Measurements from ENCODE around the gene POLR1A.

POLR1A gene

DNA sequence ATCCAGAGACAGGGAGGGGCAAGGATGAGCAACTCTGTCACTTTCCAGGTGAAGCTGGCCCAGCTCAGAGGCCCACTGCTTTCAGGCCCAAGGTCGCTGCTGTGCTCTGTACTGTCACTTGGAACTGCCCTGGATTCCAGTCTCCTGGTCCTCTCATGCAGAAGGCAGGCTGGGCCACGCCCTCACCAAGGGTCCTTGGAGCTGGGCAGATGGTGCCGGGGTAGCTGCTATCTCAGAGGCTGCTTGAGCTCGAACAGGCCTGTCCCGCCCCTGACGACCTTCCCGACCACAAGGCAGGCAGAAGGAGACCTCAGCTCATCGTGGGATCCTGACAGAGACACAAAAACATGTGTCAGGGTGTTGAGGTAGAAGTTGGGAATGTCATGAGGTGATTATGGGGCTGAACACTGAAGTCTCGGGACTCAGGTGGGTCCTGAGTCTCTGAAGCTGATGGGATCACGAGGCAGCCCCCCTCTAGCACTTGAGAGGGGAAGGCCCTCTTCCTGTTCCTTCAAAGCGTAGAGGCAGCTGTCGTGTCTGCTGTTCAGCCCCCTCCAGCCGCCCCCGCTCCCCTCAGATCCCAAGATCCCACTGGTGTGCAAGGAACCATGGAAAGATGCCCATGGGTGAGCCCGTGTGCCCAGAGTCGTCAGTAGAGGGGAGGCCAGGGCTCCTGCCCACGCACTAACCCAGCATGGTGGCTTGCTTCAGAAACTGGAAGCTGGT, 78.3 kb downstream of the POLR1A start:
- in situ Hi-C loops (cut with MboI; ENCODE audit: low pct_unique_long_range_greater_than_20kb, low sequenced_read_pairs, unreplicated experiment) = no loop called here
- TF ChIP-seq, protein P1, sequence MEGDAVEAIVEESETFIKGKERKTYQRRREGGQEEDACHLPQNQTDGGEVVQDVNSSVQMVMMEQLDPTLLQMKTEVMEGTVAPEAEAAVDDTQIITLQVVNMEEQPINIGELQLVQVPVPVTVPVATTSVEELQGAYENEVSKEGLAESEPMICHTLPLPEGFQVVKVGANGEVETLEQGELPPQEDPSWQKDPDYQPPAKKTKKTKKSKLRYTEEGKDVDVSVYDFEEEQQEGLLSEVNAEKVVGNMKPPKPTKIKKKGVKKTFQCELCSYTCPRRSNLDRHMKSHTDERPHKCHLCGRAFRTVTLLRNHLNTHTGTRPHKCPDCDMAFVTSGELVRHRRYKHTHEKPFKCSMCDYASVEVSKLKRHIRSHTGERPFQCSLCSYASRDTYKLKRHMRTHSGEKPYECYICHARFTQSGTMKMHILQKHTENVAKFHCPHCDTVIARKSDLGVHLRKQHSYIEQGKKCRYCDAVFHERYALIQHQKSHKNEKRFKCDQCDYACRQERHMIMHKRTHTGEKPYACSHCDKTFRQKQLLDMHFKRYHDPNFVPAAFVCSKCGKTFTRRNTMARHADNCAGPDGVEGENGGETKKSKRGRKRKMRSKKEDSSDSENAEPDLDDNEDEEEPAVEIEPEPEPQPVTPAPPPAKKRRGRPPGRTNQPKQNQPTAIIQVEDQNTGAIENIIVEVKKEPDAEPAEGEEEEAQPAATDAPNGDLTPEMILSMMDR (IDR thresholded peaks at IDR 0.05; ENCODE audit: extremely low read depth, insufficient read depth, missing control alignments) = no peak
- DNase-seq (ENCODE audit: low spot score) = no peak

DNA sequence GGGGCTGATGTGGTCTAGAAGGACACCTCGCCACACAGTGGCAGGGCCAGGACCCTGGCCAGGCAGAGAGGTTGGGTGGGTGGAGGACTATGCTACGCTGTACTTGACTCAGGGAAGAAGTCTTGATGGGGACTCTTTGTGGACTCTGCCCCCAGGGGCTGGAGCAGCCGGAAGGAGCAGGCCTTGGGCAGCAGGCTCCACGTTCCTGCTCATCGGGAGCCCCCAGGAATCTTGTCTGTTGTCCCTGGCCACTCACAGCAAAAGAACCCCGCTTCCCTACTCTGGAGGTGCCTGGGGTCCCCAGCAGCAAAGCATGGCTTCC, 79.0 kb downstream of the POLR1A start:
- DNase-seq (ENCODE audit: low spot score) = no peak
- TF ChIP-seq, protein P1 (IDR thresholded peaks at IDR 0.05; ENCODE audit: extremely low read depth, insufficient read depth, missing control alignments) = no peak
- in situ Hi-C loops (cut with MboI; ENCODE audit: low pct_unique_long_range_greater_than_20kb, low sequenced_read_pairs, unreplicated experiment) = no loop called here

DNA sequence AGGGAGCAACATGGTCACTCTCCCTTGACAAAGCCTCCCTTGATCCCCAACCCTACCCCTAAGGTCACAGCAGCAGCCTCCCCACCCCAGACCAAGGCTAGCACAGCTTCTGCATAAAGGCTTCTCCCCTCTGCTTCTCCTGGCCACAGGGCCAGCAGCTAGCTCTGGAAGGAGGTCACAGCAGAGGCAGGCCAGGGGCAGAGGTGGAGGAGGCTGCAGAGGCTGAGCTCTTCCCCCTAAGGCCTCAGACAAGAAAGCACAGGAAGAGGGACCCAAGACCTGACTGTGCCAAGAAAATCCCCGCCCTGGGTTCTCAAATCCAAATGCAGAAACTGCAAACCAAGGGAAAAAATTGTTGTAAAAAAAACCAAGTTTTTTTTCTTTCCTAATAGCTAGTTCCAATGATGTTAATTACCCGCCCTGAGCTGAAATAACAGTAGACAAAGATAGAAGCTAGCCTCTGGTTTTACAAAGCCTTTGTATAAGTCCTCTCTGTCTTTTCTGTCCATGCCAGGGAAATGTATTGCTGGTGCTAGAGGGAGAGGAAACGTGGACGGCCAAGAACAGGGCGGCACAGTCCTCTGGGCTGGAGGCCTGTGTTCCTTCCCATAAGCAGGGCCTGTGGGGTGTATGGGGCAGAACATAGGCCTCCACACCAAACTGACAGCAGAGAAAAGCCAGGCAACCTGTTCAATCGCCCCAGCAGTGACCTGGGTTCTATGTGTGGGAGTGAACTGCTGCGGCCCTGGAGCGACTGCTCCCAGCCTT, 79.5 kb downstream of the POLR1A start:
- DNase-seq (ENCODE audit: low spot score) = no peak
- TF ChIP-seq, protein P1 (IDR thresholded peaks at IDR 0.05; ENCODE audit: extremely low read depth, insufficient read depth, missing control alignments) = no peak
- in situ Hi-C loops (cut with MboI; ENCODE audit: low pct_unique_long_range_greater_than_20kb, low sequenced_read_pairs, unreplicated experiment) = no loop called here

DNA sequence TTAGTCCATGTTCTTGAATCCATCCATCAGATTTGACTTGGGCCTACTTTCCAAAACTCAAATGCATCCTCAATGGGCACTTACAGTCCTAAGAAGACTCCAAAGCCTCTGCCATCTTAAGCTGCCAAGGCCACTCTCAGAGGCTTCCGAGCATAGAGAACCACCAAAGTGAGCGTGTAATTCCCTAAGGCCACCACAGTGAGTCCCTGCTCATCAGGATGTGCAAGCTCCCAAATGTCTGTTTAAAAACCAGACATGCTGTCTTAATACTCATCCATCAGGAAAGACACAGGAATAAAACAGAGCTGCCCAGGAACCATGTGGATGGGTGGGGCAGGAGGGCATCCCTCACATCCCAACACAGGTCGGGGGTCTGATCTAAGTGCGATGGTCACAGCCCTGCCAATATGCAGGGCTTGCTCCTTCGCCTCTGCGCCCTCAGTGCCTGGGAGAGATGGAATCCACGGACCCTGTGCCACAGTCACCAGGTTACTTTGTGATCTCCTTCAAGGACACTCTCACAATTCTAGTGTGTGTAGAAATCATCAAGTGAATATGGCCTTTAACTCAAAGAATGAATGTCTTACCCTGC, 80.4 kb downstream of the POLR1A start:
- DNase-seq (ENCODE audit: low spot score) = no peak
- TF ChIP-seq, protein P1 (IDR thresholded peaks at IDR 0.05; ENCODE audit: extremely low read depth, insufficient read depth, missing control alignments) = no peak
- in situ Hi-C loops (cut with MboI; ENCODE audit: low pct_unique_long_range_greater_than_20kb, low sequenced_read_pairs, unreplicated experiment) = no loop called here

DNA sequence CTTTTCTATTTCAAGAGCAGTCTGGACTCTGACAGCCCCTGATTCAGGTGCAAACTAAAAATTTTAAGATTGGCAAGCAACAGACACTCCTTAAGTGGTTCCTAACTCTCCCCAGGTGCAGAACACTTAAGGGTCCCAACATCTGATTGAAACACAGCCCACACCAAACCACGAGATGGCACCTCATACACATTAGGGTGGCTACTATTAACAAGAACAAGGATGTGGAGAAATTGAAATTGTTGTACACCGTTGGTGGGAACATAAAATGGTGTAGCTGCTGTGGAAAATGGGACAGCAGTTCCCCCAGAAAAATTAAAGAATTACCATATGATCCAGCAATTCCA, 82.3 kb downstream of the POLR1A start:
- DNase-seq (ENCODE audit: low spot score) = no peak
- in situ Hi-C loops (cut with MboI; ENCODE audit: low pct_unique_long_range_greater_than_20kb, low sequenced_read_pairs, unreplicated experiment) = no loop called here
- TF ChIP-seq, protein P1 (IDR thresholded peaks at IDR 0.05; ENCODE audit: extremely low read depth, insufficient read depth, missing control alignments) = no peak

DNA sequence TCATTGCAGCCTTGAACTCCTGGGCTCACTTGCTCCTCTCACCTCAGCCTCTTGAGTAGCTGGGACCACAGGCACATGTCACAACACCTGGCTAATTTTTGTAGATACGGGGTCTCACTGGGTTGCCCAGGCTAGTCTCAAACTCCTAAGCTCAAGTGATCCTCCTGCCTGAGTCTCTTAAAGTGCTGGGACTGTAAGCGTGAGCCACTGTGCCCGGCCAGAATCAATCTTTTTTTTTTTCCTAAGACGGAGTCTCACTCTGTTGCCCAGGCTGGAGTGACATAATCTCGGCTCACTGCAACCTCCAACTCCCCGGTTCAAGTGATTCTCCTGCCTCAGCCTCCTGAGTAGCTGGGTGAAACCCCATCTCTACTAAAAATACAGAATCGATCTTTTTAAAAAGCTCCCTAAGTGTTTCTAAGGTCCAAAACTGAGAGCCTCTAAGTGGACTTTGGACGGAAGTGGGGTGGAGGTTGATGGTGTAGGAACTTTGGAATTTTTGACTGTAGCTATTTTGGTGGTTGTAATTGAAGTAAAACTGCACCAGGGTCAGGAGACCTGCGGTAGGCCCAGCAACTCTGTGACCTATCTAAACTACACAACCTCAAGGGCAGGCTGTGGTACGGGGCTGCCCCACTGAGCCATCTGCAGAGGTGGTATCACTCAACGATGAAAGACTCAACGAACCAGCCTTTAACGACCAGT, 82.9 kb downstream of the POLR1A start:
- TF ChIP-seq, protein P1 (IDR thresholded peaks at IDR 0.05; ENCODE audit: extremely low read depth, insufficient read depth, missing control alignments) = no peak
- in situ Hi-C loops (cut with MboI; ENCODE audit: low pct_unique_long_range_greater_than_20kb, low sequenced_read_pairs, unreplicated experiment) = no loop called here
- no peak for DNase-seq (ENCODE audit: low spot score)

Data from GM13977 (cell line).